HL-60 (cell line): ENCODE data around the gene GLRA1.

Experiments
- DNase-seq, 2 experiments: peaks; one replicate each; pipeline ENCODE4 v3.0.0-alpha.2; 2010 to 2020; ENCODE audit warnings: low read depth in 1 of 2, low spot score in 1 of 2
- H3K27ac ChIP-seq: fragments of 250-450 bp; sonication (Bioruptor Pico); replicated peaks from 2 replicates; pipeline ENCODE4 v1.5.1; 2020; ENCODE audit warnings: mild to moderate bottlenecking, moderate library complexity
- H3K27me3 ChIP-seq: fragments of 250-450 bp; sonication (Bioruptor Pico); 2 replicates; pipeline ENCODE4 v1.5.1; 2021; ENCODE audit warnings: mild to moderate bottlenecking, moderate library complexity; ENCODE audit not compliant: insufficient read depth, poor library complexity, severe bottlenecking
- H3K4me3 ChIP-seq: replicated peaks from 2 replicates; pipeline ENCODE4 v1.5.1; 2011; ENCODE audit warnings: mild to moderate bottlenecking, control low read depth, low read length; ENCODE audit not compliant: insufficient read depth
- CTCF ChIP-seq: IDR thresholded peaks from one replicate; pipeline ENCODE4 v1.5.1; 2011; ENCODE audit warnings: low read length, control low read depth, inconsistent platforms; ENCODE audit not compliant: insufficient read depth
- GABPA ChIP-seq: IDR thresholded peaks from 2 replicates; pipeline ENCODE4 v1.6.1; 2012; ENCODE audit warnings: low read depth
- POLR2AphosphoS5 ChIP-seq: IDR thresholded peaks from 2 replicates; pipeline ENCODE4 v1.6.1; 2012; ENCODE audit warnings: low read depth
- REST ChIP-seq: IDR thresholded peaks from 2 replicates; pipeline ENCODE4 v1.6.1; 2012; ENCODE audit warnings: low read depth; ENCODE audit not compliant: insufficient replicate concordance
- SPI1 ChIP-seq: IDR thresholded peaks from 2 replicates; pipeline ENCODE4 v1.6.1; 2012; ENCODE audit warnings: low read depth, mild to moderate bottlenecking, borderline replicate concordance

GLRA1 gene

GRCh38 chr5:151820903-151821302 lies 103.7 kb downstream of the GLRA1 start:
- Histone ChIP-seq H3K27ac (no peak overlapping the region), H3K4me3 (no peak overlapping the region), H3K27me3 (no peaks in the 10 kb centered on the region)
- no peak for DNase-seq
- TF ChIP-seq GABPA (no peak), POLR2AphosphoS5 (no peak), REST (no peak), CTCF (no peak), SPI1 (no peak)

- DNase-seq: no peak
- Histone ChIP-seq H3K27me3 (no peaks in the 10 kb centered on the region), H3K27ac (no peak overlapping the region), H3K4me3 (no peak overlapping the region)
- TF ChIP-seq GABPA (no peak), REST (no peak), POLR2AphosphoS5 (no peak), CTCF (no peak), SPI1 (no peak)
These were observed 104.4 kb downstream of the GLRA1 start for GRCh38 chr5:151820271-151820670.

GRCh38 chr5:151819830-151820229 lies 104.8 kb downstream of the GLRA1 start:
- TF ChIP-seq CTCF (no peak), REST (no peak), POLR2AphosphoS5 (no peak), SPI1 (no peak), GABPA (no peak)
- Histone ChIP-seq H3K27ac (no peak overlapping the region), H3K27me3 (no peaks in the 10 kb centered on the region), H3K4me3 (no peak overlapping the region)
- DNase-seq: no peak
